OCI-LY7 (cell line): ENCODE results near the gene CUX1. TPM values are rescaled to one million over a fixed set of nuclear protein-coding genes. Genes with fewer than 3 reads are reported as not detected.
A peak's percentile ranks its signal among the peaks of the same experiment; 100 is the strongest.

ENCODE experiments used
- BruUV-seq: library from RNA; stranded (reverse); fragments of 400-500 nt; replicated peaks from 2 replicates; lab custom pipeline; 2021; lab: Mats Ljungman, UMichigan
- CTCF ChIA-PET: fragments of 300-600 bp; sonication (Branson Sonifier 250); formaldehyde crosslinking; loops from one replicate; lab custom pipeline; 2022; ENCODE audit warnings: antibody characterized with exemption; ENCODE audit not compliant: unreplicated experiment; lab: Charles Lee
- POLR2A ChIA-PET: fragments of 300-600 bp; sonication (Branson Sonifier 250); formaldehyde crosslinking; loops from one replicate; lab custom pipeline; 2022; ENCODE audit warnings: antibody characterized with exemption; lab: Charles Lee
- DNase-seq: peaks from one replicate; pipeline ENCODE4 v3.0.0-alpha.2; 2015; ENCODE audit warnings: low spot score
- H2AFZ ChIP-seq: fragments of 200-600 bp; sonication (generic), shearing (Covaris generic); 2 replicates; pipeline ENCODE4 v1.6.1; 2014; ENCODE audit warnings: mild to moderate bottlenecking, antibody characterized with exemption, low read length, moderate library complexity
- H3K27ac ChIP-seq: fragments of 200-600 bp; sonication (generic); 2 replicates; pipeline ENCODE4 v1.5.1; 2014; ENCODE audit warnings: mixed run types, low read depth, mild to moderate bottlenecking, moderate library complexity, low read length, inconsistent platforms; ENCODE audit not compliant: poor library complexity, severe bottlenecking
- H3K36me3 ChIP-seq: fragments of 200-600 bp; sonication (generic); 2 replicates; pipeline ENCODE4 v1.6.1; 2014; ENCODE audit warnings: mild to moderate bottlenecking, antibody characterized with exemption, low read length, moderate library complexity, mixed read lengths; ENCODE audit not compliant: insufficient read depth
- H3K4me1 ChIP-seq: fragments of 200-600 bp; sonication (generic); 2 replicates; pipeline ENCODE4 v1.5.1; 2014; ENCODE audit warnings: mild to moderate bottlenecking, low read length; ENCODE audit not compliant: insufficient read depth, poor library complexity, severe bottlenecking
- H3K4me2 ChIP-seq: fragments of 200-600 bp; sonication (generic); 2 replicates; pipeline ENCODE4 v1.6.1; 2014; ENCODE audit warnings: mild to moderate bottlenecking, low read length
- H3K4me3 ChIP-seq: fragments of 200-600 bp; sonication (generic); 2 replicates; pipeline ENCODE4 v1.5.1; 2014; ENCODE audit warnings: mild to moderate bottlenecking, low read depth, low read length; ENCODE audit not compliant: poor library complexity, severe bottlenecking
- H3K79me2 ChIP-seq: fragments of 200-600 bp; sonication (generic); 2 replicates; pipeline ENCODE4 v1.6.1; 2016; ENCODE audit warnings: low read depth, mild to moderate bottlenecking, low read length, moderate library complexity, mixed read lengths; ENCODE audit not compliant: insufficient read depth
- H3K9me2 ChIP-seq: fragments of 200-600 bp; sonication (generic); 2 replicates; pipeline ENCODE4 v1.6.1; 2016; ENCODE audit warnings: mild to moderate bottlenecking, low read length, mixed read lengths; ENCODE audit not compliant: insufficient read depth
- H3K9me3 ChIP-seq: fragments of 200-600 bp; sonication (generic); 2 replicates; pipeline ENCODE4 v1.6.1; 2014; ENCODE audit warnings: mild to moderate bottlenecking, mixed run types, low read length, mixed read lengths
- H4K20me1 ChIP-seq: fragments of 200-600 bp; sonication (generic); 2 replicates; pipeline ENCODE4 v1.6.1; 2014; ENCODE audit warnings: mild to moderate bottlenecking, antibody characterized with exemption, low read length, moderate library complexity, mixed read lengths; ENCODE audit not compliant: insufficient read depth
- EZH2phosphoT487 ChIP-seq: fragments of 200-600 bp; sonication (generic); IDR thresholded peaks from 2 replicates; pipeline ENCODE4 v1.6.1; 2018; ENCODE audit warnings: low read depth, borderline replicate concordance, mild to moderate bottlenecking, mixed run types, antibody characterized with exemption, low read length, moderate library complexity, mixed read lengths
- intact Hi-C: fragments of 100-400 bp; cut with micrococcal nuclease; formaldehyde crosslinking; loops from one replicate; pipeline ENCODE4 v1.10.0; 2022; ENCODE audit not compliant: unreplicated experiment
- total RNA-seq, 2 experiments: library from RNA; depleted of rRNA in 1 of 2; stranded (reverse); fragments of >200 nt in 1 of 2; shearing (Covaris generic) in 1 of 2; gene quantifications; 2 replicates each; pipeline ENCODE4 v1.2.3, GENCODE V29; 2014 to 2022
- TF ChIP-seq, protein P1 (sequence below): fragments of 200-600 bp; sonication (generic); conservative IDR thresholded peaks from 2 replicates; pipeline ENCODE4 v1.5.1; 2014; ENCODE audit warnings: mild to moderate bottlenecking, antibody characterized with exemption, low read length, moderate library complexity, mixed read lengths

Gene CUX1
- total RNA-seq, 2 experiments from 2014 or later, result 143 to 199 TPM

DNA sequence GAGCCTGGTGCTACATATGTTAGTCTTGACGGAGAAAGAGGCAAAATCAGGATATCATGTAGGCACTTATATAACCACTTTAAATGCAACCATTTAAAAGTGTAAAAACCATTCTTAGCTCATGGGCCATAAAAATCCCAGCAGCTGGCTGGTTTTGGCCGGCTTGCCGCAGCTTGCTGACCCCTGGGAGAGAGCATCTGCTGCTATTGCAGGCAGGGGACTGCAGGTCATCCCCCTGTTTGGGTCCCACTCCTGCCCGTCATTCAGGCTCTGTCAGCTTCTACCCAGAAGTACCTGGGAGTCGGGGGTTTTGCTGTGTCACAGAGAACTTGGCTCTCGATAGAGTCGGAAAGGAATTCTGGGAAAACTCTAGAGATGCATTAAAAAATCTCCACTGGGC, 187.4 kb downstream of the CUX1 start:
- Histone ChIP-seq H3K9me2 (no peaks in the 10 kb centered on the region), H4K20me1 (0 out of 2 replicates have a peak, but pooled peaks cover 8% of the 10 kb centered on the region), H3K27ac (peak overlapping the region; percentile 2), H3K4me3 (no peak overlapping the region), H3K4me1 (peaks cover 24% of the 10 kb centered on the region), H3K79me2 (peaks cover 81% of the 10 kb centered on the region), H3K4me2 (no peak overlapping the region), H3K36me3 (peaks cover 82% of the 10 kb centered on the region), H2AFZ (no peak overlapping the region), H3K9me3 (no peaks in the 10 kb centered on the region)
- TF ChIP-seq, protein P1, sequence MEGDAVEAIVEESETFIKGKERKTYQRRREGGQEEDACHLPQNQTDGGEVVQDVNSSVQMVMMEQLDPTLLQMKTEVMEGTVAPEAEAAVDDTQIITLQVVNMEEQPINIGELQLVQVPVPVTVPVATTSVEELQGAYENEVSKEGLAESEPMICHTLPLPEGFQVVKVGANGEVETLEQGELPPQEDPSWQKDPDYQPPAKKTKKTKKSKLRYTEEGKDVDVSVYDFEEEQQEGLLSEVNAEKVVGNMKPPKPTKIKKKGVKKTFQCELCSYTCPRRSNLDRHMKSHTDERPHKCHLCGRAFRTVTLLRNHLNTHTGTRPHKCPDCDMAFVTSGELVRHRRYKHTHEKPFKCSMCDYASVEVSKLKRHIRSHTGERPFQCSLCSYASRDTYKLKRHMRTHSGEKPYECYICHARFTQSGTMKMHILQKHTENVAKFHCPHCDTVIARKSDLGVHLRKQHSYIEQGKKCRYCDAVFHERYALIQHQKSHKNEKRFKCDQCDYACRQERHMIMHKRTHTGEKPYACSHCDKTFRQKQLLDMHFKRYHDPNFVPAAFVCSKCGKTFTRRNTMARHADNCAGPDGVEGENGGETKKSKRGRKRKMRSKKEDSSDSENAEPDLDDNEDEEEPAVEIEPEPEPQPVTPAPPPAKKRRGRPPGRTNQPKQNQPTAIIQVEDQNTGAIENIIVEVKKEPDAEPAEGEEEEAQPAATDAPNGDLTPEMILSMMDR, result no peak
- no peak for TF ChIP-seq EZH2phosphoT487
- no peak for DNase-seq
- intact Hi-C loops, result no loop called here
- ChIA-PET POLR2A (interaction anchor here (1.5 kb wide), 2 partner anchors 12 to 19 kb away, joined by 4 to 7 read pairs; no protein-coding TSS in a partner anchor), CTCF (no interaction called here)
- no TSS peak for BruUV-seq

DNA sequence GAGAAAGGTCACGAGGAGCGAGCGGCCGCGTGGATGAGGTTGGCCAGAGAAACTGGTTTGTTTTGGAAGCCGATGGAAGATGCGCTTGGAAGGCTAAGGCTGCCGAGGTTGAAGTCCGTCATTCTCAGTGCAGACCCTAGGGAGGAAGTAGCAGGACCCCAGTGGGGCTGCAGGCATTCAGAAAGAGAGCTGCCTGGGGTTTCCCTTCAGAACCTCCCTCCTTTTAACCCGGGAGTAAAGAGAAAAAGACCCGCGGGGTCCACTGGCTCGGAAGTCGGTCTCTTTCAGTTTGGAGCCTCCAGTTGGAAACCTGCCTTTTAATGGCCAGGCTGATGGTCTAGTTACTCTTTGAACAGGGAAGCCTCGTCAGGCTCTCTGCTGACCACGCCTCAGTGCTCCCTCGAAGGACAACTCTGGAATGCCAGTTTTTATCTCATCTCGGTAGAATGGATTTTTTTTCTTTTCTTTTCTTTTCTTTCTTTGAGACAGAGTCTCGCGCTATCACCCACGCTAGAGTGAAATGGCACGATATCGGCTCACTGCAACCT, 188.6 kb downstream of the CUX1 start:
- no peaks in the 10 kb centered on the region for H3K9me2 ChIP-seq
- no peaks in the 10 kb centered on the region for H3K9me3 ChIP-seq
- no peak for TF ChIP-seq EZH2phosphoT487
- TF ChIP-seq, protein P1, result no peak
- BruUV-seq, result no TSS peak
- no peak overlapping the region for H2AFZ ChIP-seq
- CTCF ChIA-PET, result no interaction called here
- intact Hi-C loops, result no loop called here
- no peak overlapping the region for H3K27ac ChIP-seq
- H3K36me3 ChIP-seq, result peaks cover 79% of the 10 kb centered on the region
- POLR2A ChIA-PET, result interaction anchor here (1.5 kb wide), 1 partner anchor 13 kb away, joined by 7 read pairs; no protein-coding TSS in a partner anchor
- no peak overlapping the region for H3K4me2 ChIP-seq
- H3K79me2 ChIP-seq, result peaks cover 77% of the 10 kb centered on the region
- no peak for DNase-seq
- H3K4me3 ChIP-seq, result no peak overlapping the region
- peaks cover 12% of the 10 kb centered on the region for H3K4me1 ChIP-seq
- H4K20me1 ChIP-seq, result no peaks in the 10 kb centered on the region

DNA sequence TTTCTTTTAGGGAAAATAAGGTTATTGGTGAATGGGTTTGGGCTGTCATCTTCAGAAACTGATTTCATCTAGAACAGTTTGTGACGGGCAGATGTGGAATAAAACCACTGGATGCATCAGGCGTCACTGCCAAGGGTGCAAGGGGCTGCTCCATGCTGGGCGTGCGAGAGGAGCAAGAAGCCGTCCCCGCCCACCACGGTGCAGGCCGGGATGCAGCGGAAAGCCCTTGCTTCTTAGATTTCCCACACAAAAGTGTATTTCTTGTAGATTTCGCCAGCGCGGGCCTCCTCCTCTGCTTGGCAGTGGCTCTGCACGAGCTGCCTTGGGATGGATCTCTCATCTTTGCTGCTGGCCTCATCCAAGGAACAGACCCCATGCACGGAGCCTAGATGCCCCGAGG, 189.3 kb downstream of the CUX1 start:
- Histone ChIP-seq H3K4me2 (no peak overlapping the region), H2AFZ (no peak overlapping the region), H3K4me1 (peaks cover 7% of the 10 kb centered on the region), H4K20me1 (no peaks in the 10 kb centered on the region), H3K4me3 (no peak overlapping the region), H3K79me2 (peaks cover 77% of the 10 kb centered on the region), H3K9me3 (no peaks in the 10 kb centered on the region), H3K27ac (no peak overlapping the region), H3K9me2 (no peaks in the 10 kb centered on the region), H3K36me3 (peaks cover 81% of the 10 kb centered on the region)
- ChIA-PET POLR2A (no interaction called here), CTCF (no interaction called here)
- TF ChIP-seq, protein P1, result no peak
- TF ChIP-seq EZH2phosphoT487, result no peak
- no peak for DNase-seq
- intact Hi-C loops, result no loop called here
- no TSS peak for BruUV-seq
